K562 (cell line): ENCODE results near the gene AGAP1. TPM values are rescaled to one million over a fixed set of nuclear protein-coding genes. Genes with fewer than 3 reads are reported as not detected.

Source experiments
- BCOR ChIP-seq: fragments of 450-650 bp; IDR thresholded peaks from 2 replicates; pipeline ENCODE4 v1.6.1; 2016
- RBM25 ChIP-seq: fragments of 200-400 bp; formaldehyde crosslinking; IDR thresholded peaks from 2 replicates; pipeline ENCODE4 v1.6.1; 2018; ENCODE audit warnings: low read length, low read depth, moderate library complexity; ENCODE audit not compliant: severe bottlenecking
- ZC3H8 ChIP-seq: fragments of 450-650 bp; IDR thresholded peaks from 2 replicates; pipeline ENCODE4 v1.6.1; 2017
- polyA plus RNA-seq, 8 experiments: library from polyadenylated mRNA; depleted of rRNA in 4 of 8; stranded (reverse) in 5 of 8; unstranded in 3 of 8; fragments of >200 nt; fragmentation: Nextera tagmentation in 2 of 8; fragmentation: Illumina TruSeq in 1 of 8; extraction: Ambion mirVana in 2 of 8; extraction: Trizol in 1 of 8; gene quantifications; 2 replicates each; pipeline versions ENCODE4 v1.2.1 to v1.2.3, GENCODE V29; 2011 to 2014; ENCODE audit warnings: inconsistent platforms in 1 of 8, missing spikeins in 1 of 8
- total RNA-seq, 7 experiments: library from RNA; depleted of rRNA in 6 of 7; stranded (reverse); fragments of >200 nt in 6 of 7; fragmentation: Illumina TruSeq in 2 of 7; extraction: Trizol in 2 of 7; gene quantifications; 2 replicates each; pipeline versions ENCODE4 v1.2.1 to v1.2.3, GENCODE V29; 2011 to 2021; ENCODE audit warnings: low replicate concordance in 1 of 7
- TF ChIP-seq, protein P1 (sequence below), 2 experiments: fragments of 450-650 bp; formaldehyde crosslinking in 1 of 2; IDR thresholded peaks; 2 replicates each; pipeline versions ENCODE4 v1.4.0 to v1.6.1; 2014 to 2020; ENCODE audit warnings: mild to moderate bottlenecking in 2 of 2, borderline replicate concordance in 1 of 2, low read depth in 1 of 2

The AGAP1 gene
- total and polyA plus RNA-seq, 9 of the 15 experiments (the other 6 are each of a cell fraction or from before 2014, with no cell fraction given) = 1.3 to 24.0 (median 10.6) TPM

DNA sequence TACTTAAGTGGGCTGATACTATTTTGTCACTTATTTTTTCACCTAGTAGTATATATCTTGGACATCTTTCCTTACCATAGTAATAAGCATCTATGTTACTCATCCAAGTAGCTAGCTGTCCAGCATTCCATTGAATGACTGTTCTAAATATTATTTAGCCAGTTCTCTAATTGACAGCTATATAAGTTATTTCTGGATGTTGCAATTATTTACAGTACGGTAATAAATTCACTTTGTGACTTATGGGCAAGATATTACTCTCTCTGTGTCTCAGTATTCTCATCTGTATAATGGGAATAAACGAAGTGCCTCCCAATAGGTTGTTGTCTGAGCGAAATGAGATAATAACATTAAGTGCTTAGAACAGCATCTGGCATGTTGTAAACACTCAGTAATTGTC is 46.6 kb upstream of the AGAP1 start (continued):
- TF ChIP-seq, protein P1, sequence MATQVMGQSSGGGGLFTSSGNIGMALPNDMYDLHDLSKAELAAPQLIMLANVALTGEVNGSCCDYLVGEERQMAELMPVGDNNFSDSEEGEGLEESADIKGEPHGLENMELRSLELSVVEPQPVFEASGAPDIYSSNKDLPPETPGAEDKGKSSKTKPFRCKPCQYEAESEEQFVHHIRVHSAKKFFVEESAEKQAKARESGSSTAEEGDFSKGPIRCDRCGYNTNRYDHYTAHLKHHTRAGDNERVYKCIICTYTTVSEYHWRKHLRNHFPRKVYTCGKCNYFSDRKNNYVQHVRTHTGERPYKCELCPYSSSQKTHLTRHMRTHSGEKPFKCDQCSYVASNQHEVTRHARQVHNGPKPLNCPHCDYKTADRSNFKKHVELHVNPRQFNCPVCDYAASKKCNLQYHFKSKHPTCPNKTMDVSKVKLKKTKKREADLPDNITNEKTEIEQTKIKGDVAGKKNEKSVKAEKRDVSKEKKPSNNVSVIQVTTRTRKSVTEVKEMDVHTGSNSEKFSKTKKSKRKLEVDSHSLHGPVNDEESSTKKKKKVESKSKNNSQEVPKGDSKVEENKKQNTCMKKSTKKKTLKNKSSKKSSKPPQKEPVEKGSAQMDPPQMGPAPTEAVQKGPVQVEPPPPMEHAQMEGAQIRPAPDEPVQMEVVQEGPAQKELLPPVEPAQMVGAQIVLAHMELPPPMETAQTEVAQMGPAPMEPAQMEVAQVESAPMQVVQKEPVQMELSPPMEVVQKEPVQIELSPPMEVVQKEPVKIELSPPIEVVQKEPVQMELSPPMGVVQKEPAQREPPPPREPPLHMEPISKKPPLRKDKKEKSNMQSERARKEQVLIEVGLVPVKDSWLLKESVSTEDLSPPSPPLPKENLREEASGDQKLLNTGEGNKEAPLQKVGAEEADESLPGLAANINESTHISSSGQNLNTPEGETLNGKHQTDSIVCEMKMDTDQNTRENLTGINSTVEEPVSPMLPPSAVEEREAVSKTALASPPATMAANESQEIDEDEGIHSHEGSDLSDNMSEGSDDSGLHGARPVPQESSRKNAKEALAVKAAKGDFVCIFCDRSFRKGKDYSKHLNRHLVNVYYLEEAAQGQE (IDR thresholded peaks at IDR 0.05; ENCODE audit: borderline replicate concordance) = no peak
- TF ChIP-seq, protein P1 (CRISPR knock-in tag; IDR thresholded peaks at IDR 0.05; ENCODE audit: low read depth) = no peak
- peak; percentile 94 for TF ChIP-seq RBM25
- TF ChIP-seq ZC3H8 = no peak
- TF ChIP-seq BCOR = 0 out of 2 replicates have a peak, but pooled peaks have one; percentile 52
